Measurements from ENCODE around the gene COPE.

The COPE gene

DNA sequence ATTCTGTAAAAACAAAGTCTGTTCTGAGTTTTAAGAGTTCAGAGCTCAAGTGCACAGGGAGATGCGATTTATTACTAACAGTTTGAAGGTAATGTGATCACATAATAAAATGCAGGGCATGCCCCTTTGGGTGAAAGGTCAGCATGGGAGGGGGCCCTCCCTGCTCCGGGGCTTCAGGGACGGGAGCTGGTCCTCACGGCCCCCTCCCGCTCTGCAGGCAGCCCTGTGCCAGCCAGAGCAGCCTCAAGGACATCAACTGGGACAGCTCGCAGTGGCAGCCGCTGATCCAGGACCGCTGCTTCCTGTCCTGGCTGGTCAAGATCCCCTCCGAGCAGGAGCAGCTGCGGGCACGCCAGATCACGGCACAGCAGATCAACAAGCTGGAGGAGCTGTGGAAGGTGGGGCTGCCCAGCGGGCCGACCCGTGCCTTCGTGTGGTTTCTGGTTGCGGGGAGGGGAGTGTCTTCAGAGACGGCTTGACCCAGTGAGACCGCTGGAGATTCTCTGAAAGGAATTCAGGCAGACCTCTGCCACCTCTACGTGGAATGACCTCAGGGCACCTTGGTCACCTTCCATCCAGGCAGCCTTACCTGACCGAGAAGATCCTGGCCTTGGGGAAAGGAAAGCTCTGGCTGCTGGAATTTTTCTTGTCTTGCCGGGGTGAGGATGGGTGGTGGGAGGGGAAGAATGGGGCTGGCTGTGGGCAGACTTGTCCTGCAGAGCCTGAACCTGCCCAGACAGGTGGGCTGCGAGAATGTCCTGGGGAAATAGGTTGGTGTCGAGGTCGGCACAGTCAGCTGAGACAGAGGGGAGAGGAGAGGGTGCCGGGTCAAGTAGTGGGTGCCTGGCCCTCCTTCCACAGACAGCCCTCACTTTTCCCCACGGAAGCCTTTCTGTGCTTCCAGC lies 68.5 kb downstream of the COPE start:
- DNase-seq: no peak

- no peak for DNase-seq
These were observed 69.3 kb downstream of the COPE start for GRCh38 chr19:18849838-18850400.

Measured in fibroblast of skin of scalp (primary cell).